AG04450 (cell line): ENCODE data around the gene C19orf12. TPM values are rescaled to one million over a fixed set of nuclear protein-coding genes. Genes with fewer than 3 reads are reported as not detected.
A peak's percentile ranks its signal among the peaks of the same experiment; 100 is the strongest.

Source experiments
- CTCF ChIA-PET: fragments of 300-600, 350-600 bp; formaldehyde crosslinking; extraction: SDS; loops from one replicate; lab custom pipeline; 2022; ENCODE audit warnings: antibody characterized with exemption, inconsistent platforms; lab: Charles Lee
- POLR2A ChIA-PET: fragments of 350-600 bp; formaldehyde crosslinking; extraction: SDS; loops from one replicate; lab custom pipeline; 2021; ENCODE audit warnings: antibody characterized with exemption, inconsistent platforms; lab: Yijun Ruan, JAX
- DNase-seq: peaks from one replicate; pipeline ENCODE4 v3.0.0-alpha.2; 2011; ENCODE audit warnings: low read depth, low spot score
- H3K27ac ChIP-seq: one replicate; pipeline ENCODE4 v1.5.1; 2012; ENCODE audit warnings: low read depth, low read length, control low read depth
- H3K27me3 ChIP-seq: one replicate; pipeline ENCODE4 v1.6.0; 2012; ENCODE audit warnings: low read length; ENCODE audit not compliant: control insufficient read depth, insufficient read depth
- H3K4me3 ChIP-seq: 2 replicates; pipeline ENCODE4 v1.5.1; 2011; ENCODE audit warnings: mild to moderate bottlenecking, low read depth, low read length, control low read depth
- H3K9me3 ChIP-seq: 2 replicates; pipeline ENCODE4 v1.5.1; 2012; ENCODE audit warnings: low read length; ENCODE audit not compliant: control insufficient read depth, insufficient read depth
- polyA plus RNA-seq: library from polyadenylated mRNA; depleted of rRNA; stranded (reverse); fragments of >200 nt; gene quantifications from 2 replicates; pipeline ENCODE4 v1.2.3, GENCODE V29; 2011
- TF ChIP-seq, protein P1 (sequence below): IDR thresholded peaks from 2 replicates; pipeline ENCODE4 v1.5.1; 2011; ENCODE audit warnings: low read depth, low read length, control low read depth, inconsistent platforms

C19orf12 gene
- polyA plus RNA-seq, 1 experiment, result 27.9 TPM

DNA sequence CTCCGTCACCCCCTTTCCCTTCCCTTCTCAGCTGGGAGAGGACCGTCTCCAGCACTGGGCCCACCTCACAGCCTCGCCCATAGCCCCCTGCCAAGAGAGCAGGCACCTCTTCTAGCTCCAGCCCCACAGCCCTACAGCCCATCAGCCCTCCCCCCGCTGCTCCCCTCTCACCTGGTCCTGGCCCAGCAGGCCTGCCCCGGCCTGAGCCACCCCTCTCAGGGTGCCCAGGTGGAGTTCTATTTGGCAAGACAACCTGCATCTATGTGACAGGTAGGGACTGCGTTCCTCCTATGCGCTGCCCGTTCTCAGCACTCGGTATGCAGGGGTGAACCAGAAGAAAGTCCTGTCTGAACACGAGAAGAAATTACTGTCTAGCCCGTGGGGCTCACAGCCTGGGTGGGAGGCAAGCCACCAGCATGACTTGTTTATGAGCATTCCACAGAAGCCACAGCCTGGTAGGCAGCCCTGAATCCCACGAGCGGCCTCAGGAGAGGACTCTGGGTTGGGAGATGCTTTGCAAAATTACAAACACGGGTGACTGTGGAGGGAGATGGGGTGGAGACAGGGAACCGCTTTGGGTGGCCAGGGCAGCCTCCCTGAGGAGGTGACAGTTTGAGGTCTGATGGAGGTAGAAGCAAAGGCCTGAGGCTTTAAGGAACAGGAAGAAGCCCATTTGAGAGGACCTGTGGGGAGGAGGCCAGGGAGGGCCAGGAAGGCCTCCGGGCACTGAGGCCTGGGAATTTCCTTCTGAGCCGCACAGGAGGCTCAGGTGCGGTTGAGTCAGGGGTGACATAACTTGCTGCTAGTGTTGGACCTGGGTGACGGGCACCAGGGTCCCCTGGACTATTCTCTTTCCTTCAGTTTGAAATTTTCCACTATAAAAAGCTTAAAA is 51.0 kb downstream of the C19orf12 start:
- Histone ChIP-seq H3K27me3 (no peaks in the 10 kb centered on the region), H3K27ac (peak overlapping the region; percentile 98), H3K4me3 (no peak overlapping the region), H3K9me3 (no peaks in the 10 kb centered on the region; the same call in 1 of the 2 replicates)
- CTCF ChIA-PET, result interaction anchor here (1.2 to 4.7 kb wide), 5 partner anchors 30 to 54 kb away, joined by 9 to 36 read pairs (median 24); no protein-coding TSS in a partner anchor
- TF ChIP-seq, protein P1, sequence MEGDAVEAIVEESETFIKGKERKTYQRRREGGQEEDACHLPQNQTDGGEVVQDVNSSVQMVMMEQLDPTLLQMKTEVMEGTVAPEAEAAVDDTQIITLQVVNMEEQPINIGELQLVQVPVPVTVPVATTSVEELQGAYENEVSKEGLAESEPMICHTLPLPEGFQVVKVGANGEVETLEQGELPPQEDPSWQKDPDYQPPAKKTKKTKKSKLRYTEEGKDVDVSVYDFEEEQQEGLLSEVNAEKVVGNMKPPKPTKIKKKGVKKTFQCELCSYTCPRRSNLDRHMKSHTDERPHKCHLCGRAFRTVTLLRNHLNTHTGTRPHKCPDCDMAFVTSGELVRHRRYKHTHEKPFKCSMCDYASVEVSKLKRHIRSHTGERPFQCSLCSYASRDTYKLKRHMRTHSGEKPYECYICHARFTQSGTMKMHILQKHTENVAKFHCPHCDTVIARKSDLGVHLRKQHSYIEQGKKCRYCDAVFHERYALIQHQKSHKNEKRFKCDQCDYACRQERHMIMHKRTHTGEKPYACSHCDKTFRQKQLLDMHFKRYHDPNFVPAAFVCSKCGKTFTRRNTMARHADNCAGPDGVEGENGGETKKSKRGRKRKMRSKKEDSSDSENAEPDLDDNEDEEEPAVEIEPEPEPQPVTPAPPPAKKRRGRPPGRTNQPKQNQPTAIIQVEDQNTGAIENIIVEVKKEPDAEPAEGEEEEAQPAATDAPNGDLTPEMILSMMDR, result no peak
- POLR2A ChIA-PET, result interaction anchor here (1.0 kb wide), 1 partner anchor 54 kb away, joined by 3 read pairs; no protein-coding TSS in a partner anchor
- DNase-seq, result no peak

DNA sequence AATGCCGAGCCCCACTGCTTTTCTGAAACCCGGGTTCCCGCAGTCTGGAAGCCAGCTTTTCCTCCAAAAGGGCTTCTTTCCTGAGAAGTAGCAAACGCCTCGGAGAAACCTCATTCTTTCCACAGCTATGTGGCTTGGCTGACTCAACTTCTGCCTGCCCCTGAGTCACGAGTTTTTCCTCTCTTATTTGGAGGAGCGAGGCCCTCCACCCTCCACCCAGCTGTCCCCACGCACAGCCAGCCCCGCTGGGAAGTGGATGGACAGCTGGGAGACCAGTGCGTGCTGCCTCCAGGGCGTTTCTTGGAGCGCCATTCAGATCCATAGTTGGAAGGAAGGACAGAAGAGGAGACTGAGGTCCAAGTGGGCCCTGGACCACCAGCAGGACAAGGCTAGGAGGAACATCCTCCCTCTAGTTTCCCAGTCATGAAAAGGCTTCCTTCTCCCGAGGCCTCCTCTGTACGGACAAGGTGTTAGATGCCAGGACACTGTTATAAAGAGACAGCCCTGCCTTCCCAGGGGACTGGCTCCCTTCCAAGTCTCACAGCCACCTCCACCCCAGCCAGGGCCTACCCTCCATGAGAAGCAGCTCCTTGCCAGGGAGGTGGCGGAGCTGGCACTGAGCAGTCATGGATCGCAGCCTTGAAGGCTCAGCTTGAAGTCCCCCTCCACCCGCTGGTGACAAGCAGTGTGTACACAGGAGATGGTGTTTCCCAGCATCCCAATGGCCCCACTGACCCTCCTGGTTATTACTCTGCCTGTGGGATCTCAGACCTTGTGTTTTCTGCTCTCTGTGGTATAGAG is 52.3 kb downstream of the C19orf12 start:
- Histone ChIP-seq H3K9me3 (no peaks in the 10 kb centered on the region; the same call in 1 of the 2 replicates), H3K27me3 (no peaks in the 10 kb centered on the region), H3K4me3 (peak overlapping the region; percentile 20), H3K27ac (peak overlapping the region; percentile 98)
- TF ChIP-seq, protein P1, result no peak
- ChIA-PET CTCF (interaction anchor here (0.6 to 4.7 kb wide), 6 partner anchors 9 to 305 kb away, joined by 3 to 36 read pairs (median 11); no protein-coding TSS in a partner anchor), POLR2A (interaction anchor here (0.6 to 2.4 kb wide), 3 partner anchors 16 to 57 kb away, joined by 3 to 12 read pairs (median 4); partner anchors contain the start of gene POP4)
- DNase-seq, result peak; percentile 85

GRCh38 chr19:29662278-29662603 is 52.8 kb downstream of the C19orf12 start:
- Histone ChIP-seq H3K27ac (peak overlapping the region; percentile 98), H3K9me3 (no peaks in the 10 kb centered on the region; the same call in 1 of the 2 replicates), H3K27me3 (no peaks in the 10 kb centered on the region), H3K4me3 (peak overlapping the region; percentile 20)
- no peak for DNase-seq
- TF ChIP-seq, protein P1, result no peak
- ChIA-PET POLR2A (interaction anchor here (2.4 kb wide), 1 partner anchor 56 kb away, joined by 12 read pairs; the partner anchor contains the start of gene POP4), CTCF (interaction anchor here (1.0 to 4.7 kb wide), 5 partner anchors 10 to 305 kb away, joined by 3 to 36 read pairs (median 18); no protein-coding TSS in a partner anchor)

DNA sequence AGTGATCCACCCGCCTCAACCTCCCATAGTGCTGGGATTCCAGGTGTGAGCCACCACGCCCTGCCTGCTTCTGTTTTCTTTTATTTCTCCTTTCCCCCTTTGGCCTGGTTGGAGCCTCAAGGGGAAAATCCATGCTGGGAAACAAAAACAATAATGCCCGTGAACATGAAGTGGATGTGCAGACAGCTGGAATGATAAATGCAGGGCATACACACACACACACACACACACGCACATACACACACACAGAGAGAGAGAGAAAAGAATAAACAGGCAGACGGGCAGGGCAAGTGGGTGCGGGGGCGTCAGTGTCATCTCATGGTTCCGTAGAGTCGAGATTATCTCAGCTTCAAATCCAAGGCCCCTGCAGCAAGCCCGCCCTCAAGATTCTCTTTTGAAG is 54.2 kb downstream of the C19orf12 start:
- H3K9me3 ChIP-seq, result no peaks in the 10 kb centered on the region; the same call in 1 of the 2 replicates
- TF ChIP-seq, protein P1, result no peak
- H3K4me3 ChIP-seq, result no peak overlapping the region
- H3K27ac ChIP-seq, result peak overlapping the region; percentile 73
- H3K27me3 ChIP-seq, result peaks cover 2% of the 10 kb centered on the region
- ChIA-PET CTCF (interaction anchor here (1.3 to 4.7 kb wide), 4 partner anchors 11 to 56 kb away, joined by 3 to 36 read pairs (median 20); no protein-coding TSS in a partner anchor), POLR2A (interaction anchor here (0.8 to 2.4 kb wide), 2 partner anchors 35 to 55 kb away, joined by 7 to 12 read pairs; partner anchors contain the start of gene POP4)
- DNase-seq, result no peak
